Esophagus squamous epithelium (tissue), 5 donors: ENCODE data around the gene LPO. TPM values are rescaled to one million over a fixed set of nuclear protein-coding genes. Genes with fewer than 3 reads are reported as not detected.

Experiments used
- DNase-seq: peaks from one replicate; lab custom pipeline; 2025; lab: John Stamatoyannopoulos, UW
- H3K27ac ChIP-seq, 4 donors: fragments of 200-600 bp; sonication (generic); one replicate each; pipeline ENCODE4 v1.5.1; 2016 to 2019; ENCODE audit warnings: mild to moderate bottlenecking in 1 of 4
- H3K27me3 ChIP-seq, 4 donors: fragments of 200-600 bp; sonication (generic); 1 replicate in 3 of 4; 2 replicates in 1 of 4; pipeline versions ENCODE4 v1.5.1 to v1.6.0; 2017 to 2021; ENCODE audit warnings: antibody characterized with exemption in 1 of 4
- H3K36me3 ChIP-seq, 3 donors: fragments of 200-600 bp; sonication (generic); one replicate each; pipeline ENCODE4 v1.5.1; 2016 to 2019
- H3K4me1 ChIP-seq, 3 donors: fragments of 200-600 bp; sonication (generic); one replicate each; pipeline ENCODE4 v1.5.1; 2017 to 2019
- H3K4me3 ChIP-seq, 4 donors: fragments of 200-600 bp; sonication (generic); 1 replicate in 3 of 4; 2 replicates in 1 of 4; pipeline ENCODE4 v1.5.1; 2016 to 2019; ENCODE audit warnings: mild to moderate bottlenecking in 2 of 4, moderate library complexity in 1 of 4
- H3K9me3 ChIP-seq, 3 donors: fragments of 200-600 bp; sonication (generic); one replicate each; pipeline ENCODE4 v1.5.1; 2016 to 2019
- POLR2A ChIP-seq, 4 donors: fragments of 450-650 bp; IDR thresholded peaks; one replicate each; pipeline ENCODE4 v1.6.1; 2017; ENCODE audit warnings: antibody characterized with exemption in 4 of 4, mild to moderate bottlenecking in 4 of 4, moderate library complexity in 3 of 4
- WGBS, 2 donors: methylation state at CpG; one replicate each; pipeline ENCODE4 v1.1.5; 2018; 5-methylcytosine and 5-hydroxymethylcytosine counted together
- intact Hi-C: fragments of 100-400 bp; cut with DNase I; formaldehyde crosslinking; loops from one replicate; pipeline ENCODE4 v1.15.0; 2022
- total RNA-seq, 4 donors: library from RNA; depleted of rRNA; stranded (reverse); fragments of >200 nt; gene quantifications; one replicate each; pipeline ENCODE4 v1.1.0, GENCODE V29; 2016
- TF ChIP-seq, protein P1 (sequence below), 6 experiments: fragments of 450-650 bp in 4 of 6; fragments of 200-600 bp in 2 of 6; sonication (generic) in 2 of 6; IDR thresholded peaks; one replicate each; pipeline ENCODE4 v1.5.1; 2016 to 2019; ENCODE audit warnings: antibody characterized with exemption in 6 of 6, mild to moderate bottlenecking in 4 of 6, moderate library complexity in 4 of 6
- donor health status: DM: yes; HTN: yes; CAD: no.

Gene LPO
- total RNA-seq: 1 to 10 TPM in 1 of 4 donors, under 1 TPM in 1, not detected in 2; 0.27 to 2.5 TPM

- intact Hi-C loops: no loop called here
- TF ChIP-seq, protein P1, sequence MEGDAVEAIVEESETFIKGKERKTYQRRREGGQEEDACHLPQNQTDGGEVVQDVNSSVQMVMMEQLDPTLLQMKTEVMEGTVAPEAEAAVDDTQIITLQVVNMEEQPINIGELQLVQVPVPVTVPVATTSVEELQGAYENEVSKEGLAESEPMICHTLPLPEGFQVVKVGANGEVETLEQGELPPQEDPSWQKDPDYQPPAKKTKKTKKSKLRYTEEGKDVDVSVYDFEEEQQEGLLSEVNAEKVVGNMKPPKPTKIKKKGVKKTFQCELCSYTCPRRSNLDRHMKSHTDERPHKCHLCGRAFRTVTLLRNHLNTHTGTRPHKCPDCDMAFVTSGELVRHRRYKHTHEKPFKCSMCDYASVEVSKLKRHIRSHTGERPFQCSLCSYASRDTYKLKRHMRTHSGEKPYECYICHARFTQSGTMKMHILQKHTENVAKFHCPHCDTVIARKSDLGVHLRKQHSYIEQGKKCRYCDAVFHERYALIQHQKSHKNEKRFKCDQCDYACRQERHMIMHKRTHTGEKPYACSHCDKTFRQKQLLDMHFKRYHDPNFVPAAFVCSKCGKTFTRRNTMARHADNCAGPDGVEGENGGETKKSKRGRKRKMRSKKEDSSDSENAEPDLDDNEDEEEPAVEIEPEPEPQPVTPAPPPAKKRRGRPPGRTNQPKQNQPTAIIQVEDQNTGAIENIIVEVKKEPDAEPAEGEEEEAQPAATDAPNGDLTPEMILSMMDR (IDR thresholded peaks at IDR 0.05): no peak
- no peak for TF ChIP-seq POLR2A (IDR thresholded peaks at IDR 0.05)
- Histone ChIP-seq H3K27ac (no peak within 1 kb of the TSS), H3K9me3 (no peaks in the 10 kb centered on the region), H3K36me3 (no peaks in the 10 kb centered on the region), H3K4me3 (no peak within 1 kb of the TSS), H3K4me1 (no peaks in the 10 kb centered on the region), H3K27me3 (peaks cover 0 to 96% (median 1%) of the 10 kb centered on the region in 4 donors)
- DNase-seq: no peak
- WGBS, 2 donors: 64 to 77% methylated on average over 5 of the region's 5 CpGs
Measured at GRCh38 chr17:58238147-58238634, at the start of gene LPO. Gene LPO (plus strand): TSS chr17:58238584. CDS start chr17:58242980, 4,396 bp downstream.

- Histone ChIP-seq H3K4me3 (no peak overlapping the region), H3K27ac (no peak overlapping the region), H3K36me3 (no peaks in the 10 kb centered on the region), H3K4me1 (peaks cover 5 to 12% (median 10%) of the 10 kb centered on the region in 3 donors), H3K27me3 (peaks cover 0 to 66% (median 0%) of the 10 kb centered on the region in 4 donors), H3K9me3 (no peaks in the 10 kb centered on the region)
- TF ChIP-seq, protein P1 (IDR thresholded peaks at IDR 0.05): no peak
- no peak for TF ChIP-seq POLR2A (IDR thresholded peaks at IDR 0.05)
- intact Hi-C loops: no loop called here
- 37 to 45% methylated on average over 5 to 7 of the region's 11 CpGs for WGBS, 2 donors
- no peak for DNase-seq
Measured at GRCh38 chr17:58189436-58190146, 48.8 kb upstream of the LPO start.

DNA sequence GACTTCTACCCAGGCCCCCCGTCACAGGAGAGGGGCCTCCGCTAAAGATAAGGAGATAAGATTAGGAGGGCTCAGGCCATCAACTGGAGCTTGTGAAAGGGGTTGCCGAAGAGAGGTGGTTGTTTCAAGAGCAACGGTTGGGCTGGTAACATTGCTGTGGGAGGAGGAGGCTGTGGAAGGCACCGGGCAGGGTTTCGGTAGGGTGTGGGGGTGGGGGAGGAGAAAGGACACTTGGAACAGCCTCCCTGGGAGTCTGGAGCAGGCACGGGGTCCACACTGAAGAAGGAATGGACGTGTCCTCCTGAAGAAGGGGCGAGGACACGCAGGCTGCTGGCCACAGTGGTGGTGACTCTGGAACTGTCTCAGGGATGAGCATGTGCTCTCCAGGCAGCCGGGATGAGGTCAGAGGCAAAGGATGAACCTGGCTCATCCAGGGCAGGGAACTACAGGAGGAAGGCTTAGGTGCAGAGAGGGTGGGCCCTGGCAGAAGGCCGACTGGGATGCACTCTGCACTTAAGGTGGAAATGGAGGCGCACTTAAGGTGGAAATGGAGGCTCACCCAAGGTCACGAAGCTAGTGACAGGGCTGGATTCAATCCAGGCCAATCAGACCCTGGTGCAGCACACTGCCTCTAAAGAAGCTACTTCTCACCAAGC, 47.0 kb upstream of the LPO start:
- no peaks in the 10 kb centered on the region for H3K36me3 ChIP-seq
- no peak overlapping the region for H3K27ac ChIP-seq
- no peak overlapping the region for H3K4me3 ChIP-seq
- H3K4me1 ChIP-seq: peaks cover 3 to 9% (median 7%) of the 10 kb centered on the region in 3 donors
- no peaks in the 10 kb centered on the region for H3K9me3 ChIP-seq
- H3K27me3 ChIP-seq: peaks cover 0 to 72% (median 0%) of the 10 kb centered on the region in 4 donors
- WGBS, 2 donors: 31 to 45% methylated on average over 12 of the region's 14 CpGs
- DNase-seq: no peak
- TF ChIP-seq POLR2A (IDR thresholded peaks at IDR 0.05): no peak
- TF ChIP-seq, protein P1 (IDR thresholded peaks at IDR 0.05): no peak
- intact Hi-C loops: no loop called here

DNA sequence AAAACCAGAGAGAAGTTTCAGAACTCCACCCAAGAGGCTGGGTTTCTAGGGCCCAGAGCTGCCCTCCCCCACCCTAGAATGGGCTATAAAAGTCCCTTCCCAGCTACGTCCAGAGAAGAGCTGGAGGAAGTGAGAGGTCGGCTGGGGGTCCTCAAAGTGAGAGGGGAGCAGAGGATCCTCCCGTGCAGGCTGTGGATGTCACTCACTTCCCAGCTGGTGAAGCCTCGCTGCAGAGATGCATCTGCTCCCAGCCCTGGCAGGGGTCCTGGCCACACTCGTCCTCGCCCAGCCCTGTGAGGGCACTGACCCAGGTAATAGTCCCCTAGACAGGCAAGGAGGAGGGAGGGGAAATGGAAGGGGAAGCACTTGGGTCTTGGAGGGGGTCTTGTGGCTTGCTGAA, 45.8 kb upstream of the LPO start, which contains the start of gene EPX:
TSS of gene EPX (plus strand) at position 115 of the 400 bp plus-strand sequence. CDS start at position 236, 121 bp downstream.
- Histone ChIP-seq H3K4me1 (peaks cover 3 to 9% (median 7%) of the 10 kb centered on the region in 3 donors), H3K4me3 (no peak within 1 kb of the TSS), H3K27ac (no peak within 1 kb of the TSS), H3K27me3 (peaks cover 0 to 71% (median 0%) of the 10 kb centered on the region in 4 donors), H3K9me3 (no peaks in the 10 kb centered on the region), H3K36me3 (no peaks in the 10 kb centered on the region)
- intact Hi-C loops: no loop called here
- DNase-seq: no peak
- WGBS, 2 donors: 0 to 40% methylated on average over 1 to 2 of the region's 6 CpGs
- TF ChIP-seq, protein P1 (IDR thresholded peaks at IDR 0.05): no peak
- no peak for TF ChIP-seq POLR2A (IDR thresholded peaks at IDR 0.05)
